Measurements from ENCODE around the gene UQCRFS1. TPM values are rescaled to one million over a fixed set of nuclear protein-coding genes. Genes with fewer than 3 reads are reported as not detected.

UQCRFS1 gene
- total RNA-seq, 4 donors from 2014 or later = 22.4 to 46.6 (median 27.6) TPM

GRCh38 chr19:29255006-29255405, 42.1 kb upstream of the UQCRFS1 start:
- no peak for TF ChIP-seq CTCF (IDR thresholded peaks at IDR 0.05; ENCODE audit: low read depth)

GRCh38 chr19:29248332-29248844, 35.4 kb upstream of the UQCRFS1 start:
- no peak for TF ChIP-seq CTCF (IDR thresholded peaks at IDR 0.05; ENCODE audit: low read depth)

- TF ChIP-seq CTCF (IDR thresholded peaks at IDR 0.05; ENCODE audit: low read depth) = no peak
Measured at GRCh38 chr19:29247872-29248271, 34.9 kb upstream of the UQCRFS1 start.

- TF ChIP-seq CTCF (IDR thresholded peaks at IDR 0.05; ENCODE audit: low read depth) = no peak
Measured at GRCh38 chr19:29247471-29247870, 34.5 kb upstream of the UQCRFS1 start.

GRCh38 chr19:29247051-29247450, 34.1 kb upstream of the UQCRFS1 start:
- no peak for TF ChIP-seq CTCF (IDR thresholded peaks at IDR 0.05; ENCODE audit: low read depth)

GRCh38 chr19:29245215-29245614, 32.3 kb upstream of the UQCRFS1 start:
- TF ChIP-seq CTCF (IDR thresholded peaks at IDR 0.05; ENCODE audit: low read depth) = no peak

- TF ChIP-seq CTCF (IDR thresholded peaks at IDR 0.05; ENCODE audit: low read depth) = no peak
Measured at GRCh38 chr19:29241324-29241723, 28.4 kb upstream of the UQCRFS1 start.

Data from subcutaneous adipose tissue (tissue), 4 donors.